ENCODE data around the gene FBXW8.

FBXW8 gene

DNA sequence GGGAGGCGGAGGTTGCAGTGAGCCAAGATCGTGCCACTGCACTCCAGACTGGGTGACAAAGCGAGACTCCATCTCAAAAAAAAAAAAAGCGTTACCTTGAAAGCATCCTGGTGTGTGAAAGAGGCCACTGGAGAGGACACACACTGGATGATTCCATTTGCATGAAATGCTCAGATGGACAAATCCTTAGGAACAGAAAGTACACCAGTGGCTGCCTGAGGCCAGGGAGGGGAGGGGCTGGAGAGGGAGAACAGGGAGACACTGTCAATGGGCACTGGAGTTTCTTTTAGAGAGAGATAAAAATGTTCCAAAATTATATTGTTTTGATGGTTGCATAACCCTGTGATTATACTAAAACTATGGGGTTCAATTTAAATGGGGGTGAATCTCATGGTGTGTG lies 168.7 kb downstream of the FBXW8 start:
- in situ Hi-C loops (cut with MboI; ENCODE audit: low sequenced_read_pairs, unreplicated experiment): no loop called here
- no peak for DNase-seq (ENCODE audit: low spot score)
- TF ChIP-seq, protein P1, sequence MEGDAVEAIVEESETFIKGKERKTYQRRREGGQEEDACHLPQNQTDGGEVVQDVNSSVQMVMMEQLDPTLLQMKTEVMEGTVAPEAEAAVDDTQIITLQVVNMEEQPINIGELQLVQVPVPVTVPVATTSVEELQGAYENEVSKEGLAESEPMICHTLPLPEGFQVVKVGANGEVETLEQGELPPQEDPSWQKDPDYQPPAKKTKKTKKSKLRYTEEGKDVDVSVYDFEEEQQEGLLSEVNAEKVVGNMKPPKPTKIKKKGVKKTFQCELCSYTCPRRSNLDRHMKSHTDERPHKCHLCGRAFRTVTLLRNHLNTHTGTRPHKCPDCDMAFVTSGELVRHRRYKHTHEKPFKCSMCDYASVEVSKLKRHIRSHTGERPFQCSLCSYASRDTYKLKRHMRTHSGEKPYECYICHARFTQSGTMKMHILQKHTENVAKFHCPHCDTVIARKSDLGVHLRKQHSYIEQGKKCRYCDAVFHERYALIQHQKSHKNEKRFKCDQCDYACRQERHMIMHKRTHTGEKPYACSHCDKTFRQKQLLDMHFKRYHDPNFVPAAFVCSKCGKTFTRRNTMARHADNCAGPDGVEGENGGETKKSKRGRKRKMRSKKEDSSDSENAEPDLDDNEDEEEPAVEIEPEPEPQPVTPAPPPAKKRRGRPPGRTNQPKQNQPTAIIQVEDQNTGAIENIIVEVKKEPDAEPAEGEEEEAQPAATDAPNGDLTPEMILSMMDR (IDR thresholded peaks at IDR 0.05; ENCODE audit: borderline replicate concordance, control extremely low read depth, extremely low read depth, insufficient read depth, missing control alignments): no peak

DNA sequence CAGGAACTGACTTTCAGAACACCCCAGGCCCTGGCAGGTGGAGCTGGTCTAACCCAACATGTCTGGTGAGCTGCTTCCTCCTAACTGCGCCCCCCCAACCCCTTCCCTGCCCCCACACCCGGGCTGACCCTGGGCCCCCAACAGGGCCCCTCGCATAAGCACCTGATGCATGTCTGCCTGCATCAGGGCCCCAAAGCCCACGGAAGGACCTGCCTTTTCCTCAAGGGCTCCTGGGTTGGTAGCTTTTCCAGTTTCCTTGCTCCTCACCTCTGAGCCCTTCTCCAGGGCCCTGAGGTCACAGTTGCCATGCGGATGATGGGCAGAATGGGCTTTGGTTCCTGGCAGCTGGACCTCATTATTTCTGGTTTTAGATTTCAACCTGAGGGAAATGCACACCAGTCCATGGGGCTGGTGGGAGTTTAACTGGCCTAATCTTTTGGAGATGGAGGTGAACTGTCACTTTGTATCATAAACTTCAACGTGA lies 170.0 kb downstream of the FBXW8 start:
- in situ Hi-C loops (cut with MboI; ENCODE audit: low sequenced_read_pairs, unreplicated experiment): no loop called here
- DNase-seq (ENCODE audit: low spot score): no peak
- TF ChIP-seq, protein P1 (IDR thresholded peaks at IDR 0.05; ENCODE audit: borderline replicate concordance, control extremely low read depth, extremely low read depth, insufficient read depth, missing control alignments): no peak

Measured in GM13976 (cell line).